ENCODE measurements around the gene CDH24. TPM values are rescaled to one million over a fixed set of nuclear protein-coding genes. Genes with fewer than 3 reads are reported as not detected.
A peak's percentile ranks its signal among the peaks of the same experiment; 100 is the strongest.

CDH24 gene
- total and polyA plus RNA-seq, 2 of the 13 experiments (the other 11 are each of a cell fraction or from before 2014, with no cell fraction given): 0.69 to 0.99 TPM

DNA sequence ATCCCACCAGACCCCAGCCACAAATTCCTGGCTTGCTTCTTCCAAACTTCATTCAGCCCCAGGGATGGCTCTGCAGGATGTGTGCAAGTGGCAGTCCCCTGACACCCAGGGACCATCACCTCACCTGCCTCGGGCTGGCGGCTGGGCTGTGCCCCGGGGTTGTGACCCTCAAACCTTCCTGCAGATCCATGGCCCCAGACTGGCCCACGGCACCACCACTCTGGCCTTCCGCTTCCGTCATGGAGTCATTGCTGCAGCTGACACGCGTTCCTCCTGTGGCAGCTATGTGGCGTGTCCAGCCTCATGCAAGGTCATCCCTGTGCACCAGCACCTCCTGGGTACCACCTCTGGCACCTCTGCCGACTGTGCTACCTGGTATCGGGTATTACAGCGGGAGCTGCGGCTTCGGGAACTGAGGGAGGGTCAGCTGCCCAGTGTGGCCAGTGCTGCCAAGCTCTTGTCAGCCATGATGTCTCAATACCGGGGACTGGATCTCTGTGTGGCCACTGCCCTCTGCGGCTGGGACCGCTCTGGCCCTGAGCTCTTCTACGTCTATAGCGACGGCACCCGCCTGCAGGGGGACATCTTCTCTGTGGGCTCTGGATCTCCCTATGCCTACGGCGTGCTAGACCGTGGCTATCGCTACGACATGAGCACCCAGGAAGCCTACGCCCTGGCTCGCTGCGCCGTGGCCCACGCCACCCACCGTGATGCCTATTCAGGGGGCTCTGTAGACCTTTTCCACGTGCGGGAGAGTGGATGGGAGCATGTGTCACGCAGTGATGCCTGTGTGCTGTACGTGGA lies 15.0 kb downstream of the CDH24 start, which contains the start of gene PSMB11 (continued):
- peak; percentile 32; the same call in 1 of the 2 replicates for TF ChIP-seq ZNF687 (CRISPR knock-in tag; IDR thresholded peaks at IDR 0.05)
- TF ChIP-seq ZFP82 (CRISPR knock-in tag; IDR thresholded peaks at IDR 0.05; ENCODE audit: borderline replicate concordance): no peak
- peak; percentile 26; the same call in 1 of the 2 replicates for TF ChIP-seq ZNF333 (CRISPR knock-in tag; IDR thresholded peaks at IDR 0.05; ENCODE audit: borderline replicate concordance)
- TF ChIP-seq ZNF280B (CRISPR knock-in tag; IDR thresholded peaks at IDR 0.05; ENCODE audit: borderline replicate concordance): peak; percentile 57
- 0 out of 2 replicates have a peak, but pooled peaks have one; percentile 9 for TF ChIP-seq ETV5 (CRISPR knock-in tag; IDR thresholded peaks at IDR 0.05; ENCODE audit: borderline replicate concordance)
- TF ChIP-seq KDM5B (CRISPR knock-in tag; IDR thresholded peaks at IDR 0.05; ENCODE audit: borderline replicate concordance): peak; percentile 14; the same call in 1 of the 2 replicates
- TF ChIP-seq HOXA7 (CRISPR knock-in tag; IDR thresholded peaks at IDR 0.05): 0 out of 2 replicates have a peak, but pooled peaks have one; percentile 14
- TF ChIP-seq MXD1 (CRISPR knock-in tag; IDR thresholded peaks at IDR 0.05): 0 out of 2 replicates have a peak, but pooled peaks have one; percentile 32
- 0 out of 2 replicates have a peak, but pooled peaks have one; percentile 35 for TF ChIP-seq MYC (CRISPR knock-in tag; IDR thresholded peaks at IDR 0.05; ENCODE audit: borderline replicate concordance)
- no peak for TF ChIP-seq ZSCAN31 (CRISPR knock-in tag; IDR thresholded peaks at IDR 0.05; ENCODE audit: low read depth)
- TF ChIP-seq GMEB2 (CRISPR knock-in tag; IDR thresholded peaks at IDR 0.05; ENCODE audit: low read depth): no peak
- 0 out of 2 replicates have a peak, but pooled peaks have one; percentile 29 for TF ChIP-seq SRY (CRISPR knock-in tag; IDR thresholded peaks at IDR 0.05)
- TF ChIP-seq PTBP1 (IDR thresholded peaks at IDR 0.05; ENCODE audit: low read depth, low read length, poor library complexity, severe bottlenecking): peak; percentile 21
- peak; percentile 58; the same call in 1 of the 2 replicates for TF ChIP-seq ZBTB38 (CRISPR knock-in tag; IDR thresholded peaks at IDR 0.05)
- TF ChIP-seq FOSL1 (CRISPR knock-in tag; IDR thresholded peaks at IDR 0.05; ENCODE audit: borderline replicate concordance): no peak
- TF ChIP-seq GATAD2A (CRISPR knock-in tag; IDR thresholded peaks at IDR 0.05): no peak
- peak; percentile 61; the same call in 1 of the 2 replicates for TF ChIP-seq MTA1 (CRISPR knock-in tag; IDR thresholded peaks at IDR 0.05; ENCODE audit: borderline replicate concordance)
- 0 out of 2 replicates have a peak, but pooled peaks have one; percentile 57 for TF ChIP-seq ZNF207 (IDR thresholded peaks at IDR 0.05; ENCODE audit: borderline replicate concordance)
- 0 out of 2 replicates have a peak, but pooled peaks have one; percentile 38 for TF ChIP-seq ZZZ3 (CRISPR knock-in tag; IDR thresholded peaks at IDR 0.05; ENCODE audit: borderline replicate concordance)
